GM23338 (cell line): ENCODE measurements around the gene TTLL5. TPM values are rescaled to one million over a fixed set of nuclear protein-coding genes. Genes with fewer than 3 reads are reported as not detected.

ENCODE experiments used
- ATAC-seq: fragments of 200-7000 bp; cut with Tn5 transposase; 3 replicates; pipeline ENCODE4 v1.9.1; 2020
- DNase-seq: peaks from one replicate; pipeline ENCODE4 v3.0.0-alpha.2; 2015; ENCODE audit warnings: low spot score
- H2AFZ ChIP-seq: fragments of 200-600 bp; sonication (generic); 2 replicates; pipeline ENCODE4 v1.8.0; 2016; ENCODE audit warnings: antibody characterized with exemption, mild to moderate bottlenecking, moderate library complexity
- H3F3A ChIP-seq: fragments of 200-600 bp; sonication (generic); replicated peaks from 2 replicates; pipeline ENCODE4 v1.8.0; 2017; ENCODE audit warnings: antibody characterized with exemption, mixed run types, low read depth
- H3K27ac ChIP-seq: fragments of 200-600 bp; sonication (generic); 2 replicates; pipeline ENCODE4 v1.6.1; 2016; ENCODE audit warnings: low read depth
- H3K27me3 ChIP-seq: fragments of 200-600 bp; sonication (generic); 2 replicates; pipeline ENCODE4 v1.8.0; 2016; ENCODE audit warnings: mild to moderate bottlenecking, mixed run types, moderate library complexity; ENCODE audit not compliant: insufficient read depth
- H3K36me3 ChIP-seq: fragments of 200-600 bp; sonication (generic); 2 replicates; pipeline ENCODE4 v1.8.0; 2016; ENCODE audit warnings: mild to moderate bottlenecking; ENCODE audit not compliant: insufficient read depth
- H3K4me1 ChIP-seq: fragments of 200-600 bp; sonication (generic); 2 replicates; pipeline ENCODE4 v1.8.0; 2016; ENCODE audit warnings: mild to moderate bottlenecking, moderate library complexity; ENCODE audit not compliant: insufficient read depth
- H3K4me2 ChIP-seq: fragments of 200-600 bp; sonication (generic); 2 replicates; pipeline ENCODE4 v1.7.1; 2017; ENCODE audit warnings: mixed run types
- H3K4me3 ChIP-seq: fragments of 200-600 bp; sonication (generic); 2 replicates; pipeline ENCODE4 v1.6.1; 2016; ENCODE audit warnings: mixed run types
- H3K79me2 ChIP-seq: fragments of 200-600 bp; sonication (generic); replicated peaks from 2 replicates; pipeline ENCODE4 v1.8.0; 2017; ENCODE audit warnings: mild to moderate bottlenecking; ENCODE audit not compliant: insufficient read depth
- H3K9me2 ChIP-seq: fragments of 200-600 bp; sonication (generic); 2 replicates; pipeline ENCODE4 v1.8.0; 2017; ENCODE audit not compliant: insufficient read depth
- H4K20me1 ChIP-seq: fragments of 200-600 bp; sonication (generic); replicated peaks from 2 replicates; pipeline ENCODE4 v1.8.0; 2017; ENCODE audit warnings: mild to moderate bottlenecking; ENCODE audit not compliant: insufficient read depth
- H3K27ac Mint-ChIP-seq: 2 replicates; pipeline ENCODE4 v1.8.0; 2020; ENCODE audit warnings: inconsistent platforms, mild to moderate bottlenecking, moderate library complexity, mixed read lengths
- H3K27me3 Mint-ChIP-seq: 3 replicates; pipeline ENCODE4 v1.8.0; 2022; ENCODE audit warnings: low read depth, mild to moderate bottlenecking, moderate library complexity, mixed read lengths, inconsistent platforms; ENCODE audit not compliant: insufficient read depth, poor library complexity
- H3K36me3 Mint-ChIP-seq: 3 replicates; pipeline ENCODE4 v1.8.0; 2021; ENCODE audit warnings: low read depth, mild to moderate bottlenecking, inconsistent platforms, moderate library complexity, mixed read lengths
- H3K4me1 Mint-ChIP-seq: 3 replicates; pipeline ENCODE4 v1.8.0; 2020; ENCODE audit warnings: mild to moderate bottlenecking, inconsistent platforms, mixed read lengths
- H3K4me3 Mint-ChIP-seq: 3 replicates; pipeline ENCODE4 v1.8.0; 2021; ENCODE audit warnings: moderate library complexity, mild to moderate bottlenecking, inconsistent platforms, mixed read lengths
- H3K9me3 Mint-ChIP-seq: 3 replicates; pipeline ENCODE4 v1.8.0; 2020; ENCODE audit warnings: moderate library complexity, mild to moderate bottlenecking, inconsistent platforms, mixed read lengths
- CTCF ChIP-seq, 2 experiments: fragments of 200-600 bp in 1 of 2; sonication (generic) in 1 of 2; conservative IDR thresholded peaks; 2 replicates each; pipeline versions ENCODE4 v1.5.1 to v1.6.1; 2016 to 2017; ENCODE audit warnings: antibody characterized with exemption in 2 of 2, low read depth in 2 of 2, mild to moderate bottlenecking in 2 of 2, moderate library complexity in 1 of 2
- ETS1 ChIP-seq: IDR thresholded peaks from 2 replicates; pipeline ENCODE4 v1.6.1; 2016; ENCODE audit warnings: antibody characterized with exemption
- EZH2 ChIP-seq: fragments of 200-600 bp; sonication (generic); IDR thresholded peaks from one replicate; pipeline ENCODE4 v1.8.0; 2017; ENCODE audit warnings: antibody characterized with exemption, mild to moderate bottlenecking, low read depth; ENCODE audit not compliant: unreplicated experiment
- EZH2phosphoT487 ChIP-seq: fragments of 200-600 bp; sonication (generic); IDR thresholded peaks from one replicate; pipeline ENCODE4 v1.8.1; 2018; ENCODE audit warnings: antibody characterized with exemption; ENCODE audit not compliant: unreplicated experiment
- JUNB ChIP-seq: IDR thresholded peaks from one replicate; pipeline ENCODE4 v1.6.1; 2016; ENCODE audit warnings: antibody characterized with exemption; ENCODE audit not compliant: unreplicated experiment
- NANOG ChIP-seq: IDR thresholded peaks from 2 replicates; pipeline ENCODE4 v1.6.1; 2016; ENCODE audit warnings: antibody characterized with exemption, borderline replicate concordance
- POLR2AphosphoS5 ChIP-seq: IDR thresholded peaks from 2 replicates; pipeline ENCODE4 v1.6.1; 2016; ENCODE audit warnings: antibody characterized with exemption, low read depth
- REST ChIP-seq: IDR thresholded peaks from one replicate; pipeline ENCODE4 v1.6.1; 2018; ENCODE audit warnings: antibody characterized with exemption; ENCODE audit not compliant: unreplicated experiment
- STAT1 ChIP-seq: IDR thresholded peaks from one replicate; pipeline ENCODE4 v1.6.1; 2016; ENCODE audit warnings: antibody characterized with exemption; ENCODE audit not compliant: unreplicated experiment
- ZNF114 ChIP-seq: fragments of 250-450 bp; sonication (Bioruptor Pico); IDR thresholded peaks from 2 replicates; pipeline ENCODE4 v1.5.0; 2020; ENCODE audit warnings: mild to moderate bottlenecking, moderate library complexity
- ZNF331 ChIP-seq: fragments of 250-450 bp; sonication (Bioruptor Pico); IDR thresholded peaks from 2 replicates; pipeline ENCODE4 v1.5.0; 2020; ENCODE audit warnings: low read depth, mild to moderate bottlenecking, moderate library complexity
- ZNF462 ChIP-seq: fragments of 250-450 bp; sonication (Bioruptor Pico); IDR thresholded peaks from 2 replicates; pipeline ENCODE4 v1.5.0; 2020; ENCODE audit warnings: mild to moderate bottlenecking, moderate library complexity
- long read RNA-seq: library from polyadenylated mRNA; unstranded; transcript quantifications from one replicate; pipeline ENCODE4 v2.0.0, GENCODE V29; 2020; ENCODE audit not compliant: unreplicated experiment
- polyA plus RNA-seq: library from polyadenylated mRNA; unstranded; fragments of >200 nt; fragmentation: Nextera tagmentation; extraction: Ambion mirVana; gene quantifications from 2 replicates; pipeline ENCODE4 v1.2.1, GENCODE V29; 2016
- total RNA-seq: library from RNA; depleted of rRNA; stranded (reverse); fragments of >200 nt; shearing (Covaris generic); gene quantifications from 2 replicates; pipeline ENCODE4 v1.2.3, GENCODE V29; 2014; rRNA removed

TTLL5 gene
- total RNA-seq (34.2 and 35.4 TPM in 2 replicates), polyA plus RNA-seq (24.5 and 33.5 TPM in 2 replicates)
- long read RNA-seq, full-length matches to known transcripts = 3 of 9 reads
- long read RNA-seq, partial matches to known transcripts = 1 of 9 reads
- long read RNA-seq, other reads (novel, unspliced or antisense) = 5 of 9 reads

GRCh38 chr14:75660630-75661498 is at the start of gene TTLL5, which contains the start of gene ERG28:
TTLL5 (plus strand) TSS chr14:75661246; CDS start chr14:75663150, 1,904 bp downstream.
ERG28 (minus strand) TSS chr14:75660876; CDS start chr14:75657502, 3,374 bp downstream.
- ATAC-seq (peak; percentile 94), DNase-seq (peak; percentile 98)
- Histone ChIP-seq H3K27me3 (no peaks in the 10 kb centered on the region), H3K79me2 (peaks cover 66% of the 10 kb centered on the region), H3K36me3 (0 out of 2 replicates have a peak, but pooled peaks cover 4% of the 10 kb centered on the region), H3K27ac (peak within 1 kb of the TSS; percentile 94), H3K4me1 (peaks cover 16% of the 10 kb centered on the region; the same call in 1 of the 2 replicates), H4K20me1 (no peaks in the 10 kb centered on the region; the same call in none of the 2 replicates), H3K4me3 (peak within 1 kb of the TSS; percentile 91), H3K4me2 (peak within 1 kb of the TSS; percentile 85), H3K9me2 (no peaks in the 10 kb centered on the region), H2AFZ (peak within 1 kb of the TSS; percentile 86), H3F3A (peaks cover 5% of the 10 kb centered on the region)
- H3K9me3 Mint-ChIP-seq = no peaks in the 10 kb centered on the region
- H3K4me3 Mint-ChIP-seq = peak within 1 kb of the TSS; percentile 93
- peaks cover 13% of the 10 kb centered on the region for H3K27me3 Mint-ChIP-seq
- peaks cover 22% of the 10 kb centered on the region for H3K36me3 Mint-ChIP-seq
- H3K4me1 Mint-ChIP-seq = peaks cover 15% of the 10 kb centered on the region; the same call in 2 of the 3 replicates
- H3K27ac Mint-ChIP-seq = peak within 1 kb of the TSS; percentile 95
- TF ChIP-seq ZNF331 (CRISPR knock-in tag) (no peak), ETS1 (0 out of 2 replicates have a peak, but pooled peaks have one; percentile 73), REST (no peak), STAT1 (no peak), NANOG (no peak), ZNF114 (no peak), JUNB (no peak), POLR2AphosphoS5 (peak; percentile 87), ZNF462 (CRISPR knock-in tag) (no peak), EZH2 (no peak), CTCF (conservative IDR thresholded peaks at IDR 0.05; ENCODE audit: low read depth in 2 of 2) (no peak), EZH2phosphoT487 (no peak)
